Eye (tissue), 1 donor: ENCODE measurements around the gene PLAAT5.
"Not testable (repeated sequence)": the region's sequence is repeated elsewhere in the genome, so short reads cannot be mapped to it uniquely, and the experiment has no call there.

Experiments used
- DNase-seq: peaks from one replicate; pipeline ENCODE4 v3.0.0-alpha.2; 2015

PLAAT5 gene

GRCh38 chr11:63478896-63479295 lies 12.1 kb downstream of the PLAAT5 start:
- peak; percentile 87 for DNase-seq

GRCh38 chr11:63476618-63477017 lies 14.3 kb downstream of the PLAAT5 start:
- DNase-seq: no peak

- DNase-seq: no peak
Observed at GRCh38 chr11:63472372-63472771, 18.6 kb downstream of the PLAAT5 start.

- DNase-seq: no peak
Observed at GRCh38 chr11:63470311-63470710, 20.7 kb downstream of the PLAAT5 start.

GRCh38 chr11:63462137-63462536 lies 28.8 kb downstream of the PLAAT5 start:
- no peak for DNase-seq

GRCh38 chr11:63459586-63459985 lies 31.4 kb downstream of the PLAAT5 start:
- no peak for DNase-seq

- no peak for DNase-seq
Observed at GRCh38 chr11:63448646-63449045, 42.3 kb downstream of the PLAAT5 start.

GRCh38 chr11:63445720-63446119 lies 45.2 kb downstream of the PLAAT5 start:
- DNase-seq: no peak

- peak; percentile 6 for DNase-seq
Observed at GRCh38 chr11:63445118-63445517, 45.8 kb downstream of the PLAAT5 start.

GRCh38 chr11:63444160-63444559 lies 46.8 kb downstream of the PLAAT5 start:
- no peak for DNase-seq

- no peak for DNase-seq
Observed at GRCh38 chr11:63443714-63444113, 47.3 kb downstream of the PLAAT5 start.

GRCh38 chr11:63435831-63436230 lies 55.1 kb downstream of the PLAAT5 start:
- DNase-seq: not testable (repeated sequence)

- DNase-seq: not testable (repeated sequence)
Observed at GRCh38 chr11:63435351-63435750, 55.6 kb downstream of the PLAAT5 start.

- not testable (repeated sequence) for DNase-seq
Observed at GRCh38 chr11:63430731-63431130, 60.2 kb downstream of the PLAAT5 start.

GRCh38 chr11:63427971-63428508 lies 62.9 kb downstream of the PLAAT5 start:
- DNase-seq: no peak

GRCh38 chr11:63417174-63417852 lies 73.7 kb downstream of the PLAAT5 start:
- no peak for DNase-seq
